Measurements from ENCODE around the gene BRSK2.

BRSK2 gene

GRCh38 chr11:1437500-1437899 is 47.8 kb downstream of the BRSK2 start:
- no peak for DNase-seq (ENCODE audit: low read depth in 2 of 2)

GRCh38 chr11:1438261-1438966 is 48.7 kb downstream of the BRSK2 start:
- DNase-seq (ENCODE audit: low read depth in 2 of 2): no peak

- no peak for DNase-seq (ENCODE audit: low read depth in 2 of 2)
These were observed 49.2 kb downstream of the BRSK2 start for GRCh38 chr11:1438967-1439330.

- no peak for DNase-seq (ENCODE audit: low read depth in 2 of 2)
These were observed 49.6 kb downstream of the BRSK2 start for GRCh38 chr11:1439341-1439740.

GRCh38 chr11:1440066-1440465 is 50.3 kb downstream of the BRSK2 start:
- DNase-seq (ENCODE audit: low read depth in 2 of 2): no peak

- no peak for DNase-seq (ENCODE audit: low read depth in 2 of 2)
These were observed 50.8 kb downstream of the BRSK2 start for GRCh38 chr11:1440496-1440895.

- DNase-seq (ENCODE audit: low read depth in 2 of 2): no peak
These were observed 52.4 kb downstream of the BRSK2 start for GRCh38 chr11:1442163-1442562.

- no peak for DNase-seq (ENCODE audit: low read depth in 2 of 2)
These were observed 53.2 kb downstream of the BRSK2 start for GRCh38 chr11:1442807-1443366.

GRCh38 chr11:1443737-1444136 is 54.0 kb downstream of the BRSK2 start:
- no peak for DNase-seq (ENCODE audit: low read depth in 2 of 2)

GRCh38 chr11:1444321-1444720 is 54.6 kb downstream of the BRSK2 start:
- DNase-seq (ENCODE audit: low read depth in 2 of 2): no peak

- DNase-seq (ENCODE audit: low read depth in 2 of 2): no peak
These were observed 55.2 kb downstream of the BRSK2 start for GRCh38 chr11:1444823-1445422.

GRCh38 chr11:1445741-1446445 is 56.2 kb downstream of the BRSK2 start:
- no peak for DNase-seq (ENCODE audit: low read depth in 2 of 2)

GRCh38 chr11:1446623-1447022 is 56.9 kb downstream of the BRSK2 start:
- DNase-seq (ENCODE audit: low read depth in 2 of 2): no peak

- DNase-seq (ENCODE audit: low read depth in 2 of 2): no peak
These were observed 58.4 kb downstream of the BRSK2 start for GRCh38 chr11:1447845-1448825.

- DNase-seq (ENCODE audit: low read depth in 2 of 2): no peak
These were observed 59.1 kb downstream of the BRSK2 start for GRCh38 chr11:1448882-1449281.

- DNase-seq (ENCODE audit: low read depth in 2 of 2): no peak
These were observed 59.9 kb downstream of the BRSK2 start for GRCh38 chr11:1449490-1450243.

- no peak for DNase-seq (ENCODE audit: low read depth in 2 of 2)
These were observed 60.7 kb downstream of the BRSK2 start for GRCh38 chr11:1450344-1450875.

- DNase-seq (ENCODE audit: low read depth in 2 of 2): no peak
These were observed 61.4 kb downstream of the BRSK2 start for GRCh38 chr11:1450949-1451710.

- DNase-seq (ENCODE audit: low read depth in 2 of 2): no peak
These were observed 62.2 kb downstream of the BRSK2 start for GRCh38 chr11:1451781-1452470.
